Transverse colon (tissue), 4 donors: ENCODE measurements around the gene BRCA2. TPM values are rescaled to one million over a fixed set of nuclear protein-coding genes. Genes with fewer than 3 reads are reported as not detected.
A peak's percentile ranks its signal among the peaks of the same experiment; 100 is the strongest.

Experiments
- DNase-seq: peaks from one replicate; pipeline ENCODE4 v3.0.0-alpha.2; 2019
- H3K27ac ChIP-seq, 4 donors: fragments of 200-600 bp; sonication (generic); 2 replicates each; pipeline ENCODE4 v1.5.1; 2016 to 2018; ENCODE audit warnings: inconsistent platforms in 4 of 4
- H3K27me3 ChIP-seq: fragments of 200-600 bp; sonication (generic); 2 replicates; pipeline ENCODE4 v1.5.1; 2017; ENCODE audit warnings: inconsistent platforms
- H3K36me3 ChIP-seq, 4 donors: fragments of 200-600 bp; sonication (generic); 2 replicates each; pipeline ENCODE4 v1.5.1; 2017 to 2019; ENCODE audit warnings: inconsistent platforms in 4 of 4
- H3K4me1 ChIP-seq, 4 donors: fragments of 200-600 bp; sonication (generic); 2 replicates each; pipeline ENCODE4 v1.5.1; 2017 to 2020; ENCODE audit warnings: inconsistent platforms in 4 of 4
- H3K4me3 ChIP-seq, 4 donors: fragments of 200-600 bp; sonication (generic); 1 replicate in 1 of 4; 2 replicates in 3 of 4; pipeline versions ENCODE4 v1.5.1 to v1.6.1; 2017 to 2019; ENCODE audit warnings: inconsistent platforms in 4 of 4
- H3K9me3 ChIP-seq, 2 donors: fragments of 200-600 bp; sonication (generic); 2 replicates each; pipeline ENCODE4 v1.5.1; 2017 to 2019; ENCODE audit warnings: inconsistent platforms in 2 of 2
- CTCF ChIP-seq, 5 experiments: fragments of 200-600 bp in 3 of 5; fragments of 450-650 bp in 2 of 5; sonication (generic) in 3 of 5; IDR thresholded peaks; 1 replicate in 2 of 5; 2 replicates in 3 of 5; pipeline ENCODE4 v1.5.1; 2016 to 2017; ENCODE audit warnings: antibody characterized with exemption in 5 of 5, inconsistent platforms in 3 of 5, mild to moderate bottlenecking in 2 of 5, moderate library complexity in 1 of 5
- EP300 ChIP-seq: sonication (generic); formaldehyde crosslinking; IDR thresholded peaks from one replicate; pipeline ENCODE4 v1.6.1; 2017; ENCODE audit warnings: antibody characterized with exemption, low read depth
- POLR2A ChIP-seq: fragments of 450-650 bp; IDR thresholded peaks from one replicate; pipeline ENCODE4 v1.6.1; 2016; ENCODE audit warnings: antibody characterized with exemption, mild to moderate bottlenecking, moderate library complexity
- POLR2AphosphoS5 ChIP-seq, 3 donors: sonication (generic); formaldehyde crosslinking; IDR thresholded peaks; one replicate each; pipeline ENCODE4 v1.6.1; 2016; ENCODE audit warnings: antibody characterized with exemption in 3 of 3
- WGBS, 2 donors: methylation state at CpG; one replicate each; pipeline ENCODE4 v1.1.5; 2018; ENCODE audit warnings: low coverage in 1 of 2; 5-methylcytosine and 5-hydroxymethylcytosine counted together
- in situ Hi-C, 4 donors: fragments of 200-750 bp; cut with MboI; loops; one replicate each; pipeline versions ENCODE4 v1.15.0 to v1.15.1; 2017; ENCODE audit warnings: low sequenced_read_pairs in 3 of 4, low pct_ligation_motif_present in 1 of 4, low pct_unique_long_range_greater_than_20kb in 1 of 4
- intact Hi-C: fragments of 100-400 bp; cut with DNase I; formaldehyde crosslinking; loops from one replicate; pipeline ENCODE4 v1.15.1; 2023; ENCODE audit warnings: low total_unique reads
- total RNA-seq, 4 donors: library from RNA; depleted of rRNA; stranded (reverse); fragments of >200 nt; gene quantifications; one replicate each; pipeline ENCODE4 v1.1.0, GENCODE V29; 2016

BRCA2 gene
- total RNA-seq, 4 donors from 2014 or later, result 1.6 to 4.8 (median 2.4) TPM; not detected in 1

- Histone ChIP-seq H3K36me3 (no peaks in the 10 kb centered on the region), H3K27me3 (no peaks in the 10 kb centered on the region), H3K27ac (peak overlapping the region; percentile 91 to 94 (median 93)), H3K9me3 (no peaks in the 10 kb centered on the region), H3K4me3 (peak overlapping the region; percentile 70 to 99 (median 75)), H3K4me1 (peaks cover 5 to 33% (median 15%) of the 10 kb centered on the region in 4 donors)
- in situ Hi-C loops (no loop called here), intact Hi-C loops (no loop called here)
- DNase-seq, result peak; percentile 25
- TF ChIP-seq EP300 (no peak), POLR2AphosphoS5 (IDR thresholded peaks at IDR 0.05) (peak in 1 of 3 donors; percentile 50), CTCF (IDR thresholded peaks at IDR 0.05) (no peak), POLR2A (no peak)
- WGBS, 2 donors, result 14 to 35% methylated on average over 7 to 19 of the region's 19 CpGs
Observed at GRCh38 chr13:32426191-32426989, 111.1 kb downstream of the BRCA2 start.

GRCh38 chr13:32426990-32427851, 111.9 kb downstream of the BRCA2 start:
- Histone ChIP-seq H3K27me3 (no peaks in the 10 kb centered on the region), H3K4me1 (peaks cover 5 to 33% (median 15%) of the 10 kb centered on the region in 4 donors), H3K27ac (peak overlapping the region; percentile 91 to 94 (median 93)), H3K4me3 (peak overlapping the region; percentile 70 to 99 (median 75)), H3K36me3 (no peaks in the 10 kb centered on the region), H3K9me3 (no peaks in the 10 kb centered on the region)
- intact Hi-C loops (no loop called here), in situ Hi-C loops (no loop called here)
- peak; percentile 56 for DNase-seq
- no peak for TF ChIP-seq CTCF (IDR thresholded peaks at IDR 0.05)
- no peak for TF ChIP-seq EP300
- TF ChIP-seq POLR2AphosphoS5 (IDR thresholded peaks at IDR 0.05), result no peak
- TF ChIP-seq POLR2A, result no peak
- 0 to 1% methylated on average over 5 to 39 of the region's 90 CpGs for WGBS, 2 donors

GRCh38 chr13:32427852-32428580, 112.7 kb downstream of the BRCA2 start, which contains the start of gene N4BP2L1:
N4BP2L1 (minus strand) TSS chr13:32428130; CDS start chr13:32428082, 48 bp downstream.
- H3K4me3 ChIP-seq, result peak within 1 kb of the TSS; percentile 70 to 99 (median 75)
- TF ChIP-seq POLR2AphosphoS5 (IDR thresholded peaks at IDR 0.05) (peak; percentile 88 to 92 (median 91)), POLR2A (peak; percentile 87), CTCF (IDR thresholded peaks at IDR 0.05) (no peak), EP300 (no peak)
- H3K9me3 ChIP-seq, result no peaks in the 10 kb centered on the region
- intact Hi-C loops (no loop called here), in situ Hi-C loops (no loop called here)
- H3K36me3 ChIP-seq, result no peaks in the 10 kb centered on the region
- 0% methylated on average over 9 of the region's 40 CpGs; no CpG with 5 or more reads in 1 of the 2 donors for WGBS, 2 donors
- DNase-seq, result peak; percentile 85
- peak within 1 kb of the TSS; percentile 91 to 94 (median 93) for H3K27ac ChIP-seq
- H3K27me3 ChIP-seq, result no peaks in the 10 kb centered on the region
- peaks cover 5 to 33% (median 15%) of the 10 kb centered on the region in 4 donors for H3K4me1 ChIP-seq
